ENCODE results near the gene EPN1. TPM values are rescaled to one million over a fixed set of nuclear protein-coding genes. Genes with fewer than 3 reads are reported as not detected.

The EPN1 gene
- total and polyA plus RNA-seq, 2 experiments from 2014 or later = 48.8 to 82.2 TPM

- Histone ChIP-seq H3K9me3 (ENCODE audit: low read depth) (no peaks in the 10 kb centered on the region), H4K20me1 (ENCODE audit: insufficient read depth) (0 out of 2 replicates have a peak, but pooled peaks cover 5% of the 10 kb centered on the region), H3K36me3 (ENCODE audit: low read depth) (peaks cover 14% of the 10 kb centered on the region; the same call in 1 of the 2 replicates), H3K9me2 (ENCODE audit: insufficient read depth) (no peaks in the 10 kb centered on the region), H3K79me2 (ENCODE audit: insufficient read depth) (peaks cover 100% of the 10 kb centered on the region), H3F3A (ENCODE audit: insufficient read depth) (peaks cover 14% of the 10 kb centered on the region), H2AFZ (no peak overlapping the region), H3K9ac (no peak overlapping the region), H3K27ac (no peak overlapping the region), H3K4me2 (ENCODE audit: unreplicated experiment) (no peak overlapping the region), H3K4me3 (no peak overlapping the region), H3K4me1 (ENCODE audit: insufficient read depth) (peaks cover 34% of the 10 kb centered on the region), H3K27me3 (replicated peaks; ENCODE audit: insufficient read depth) (no peaks in the 10 kb centered on the region)
- in situ Hi-C loops (cut with MboI) = no loop called here
- WGBS, 2 experiments (ENCODE audit: low coverage in 1 of 2, low lambda C conversion rate in 2 of 2, missing lambda C conversion rate in 2 of 2) = 84 to 86% methylated on average over 20 of the region's 20 CpGs
- no peak for DNase-seq
- TF ChIP-seq EZH2phosphoT487 (IDR thresholded peaks at IDR 0.05; ENCODE audit: insufficient read depth, low read depth) (no peak), EZH2 (IDR thresholded peaks at IDR 0.05; ENCODE audit: insufficient read depth, poor library complexity, severe bottlenecking) (no peak)
Measured at GRCh38 chr19:55680339-55681130, 5.5 kb downstream of the EPN1 start.

GRCh38 chr19:55681131-55682092, 6.4 kb downstream of the EPN1 start:
- Histone ChIP-seq H4K20me1 (ENCODE audit: insufficient read depth) (0 out of 2 replicates have a peak, but pooled peaks cover 5% of the 10 kb centered on the region), H3K79me2 (ENCODE audit: insufficient read depth) (peaks cover 100% of the 10 kb centered on the region), H3K9me2 (ENCODE audit: insufficient read depth) (no peaks in the 10 kb centered on the region), H3K27me3 (replicated peaks; ENCODE audit: insufficient read depth) (no peaks in the 10 kb centered on the region), H3K27ac (peak overlapping the region; percentile 27), H3K4me1 (ENCODE audit: insufficient read depth) (peaks cover 32% of the 10 kb centered on the region), H3K9ac (0 out of 2 replicates have a peak overlapping the region, but pooled peaks have one; percentile 5), H3F3A (ENCODE audit: insufficient read depth) (peaks cover 12% of the 10 kb centered on the region), H2AFZ (no peak overlapping the region), H3K36me3 (ENCODE audit: low read depth) (peaks cover 14% of the 10 kb centered on the region; the same call in 1 of the 2 replicates), H3K9me3 (ENCODE audit: low read depth) (no peaks in the 10 kb centered on the region), H3K4me3 (no peak overlapping the region), H3K4me2 (ENCODE audit: unreplicated experiment) (no peak overlapping the region)
- no peak for TF ChIP-seq EZH2 (IDR thresholded peaks at IDR 0.05; ENCODE audit: insufficient read depth, poor library complexity, severe bottlenecking)
- no peak for TF ChIP-seq EZH2phosphoT487 (IDR thresholded peaks at IDR 0.05; ENCODE audit: insufficient read depth, low read depth)
- in situ Hi-C loops (cut with MboI) = no loop called here
- DNase-seq = peak; percentile 60
- WGBS, 2 experiments (ENCODE audit: low coverage in 1 of 2, low lambda C conversion rate in 2 of 2, missing lambda C conversion rate in 2 of 2) = 94 to 96% methylated on average over 9 of the region's 9 CpGs

DNA sequence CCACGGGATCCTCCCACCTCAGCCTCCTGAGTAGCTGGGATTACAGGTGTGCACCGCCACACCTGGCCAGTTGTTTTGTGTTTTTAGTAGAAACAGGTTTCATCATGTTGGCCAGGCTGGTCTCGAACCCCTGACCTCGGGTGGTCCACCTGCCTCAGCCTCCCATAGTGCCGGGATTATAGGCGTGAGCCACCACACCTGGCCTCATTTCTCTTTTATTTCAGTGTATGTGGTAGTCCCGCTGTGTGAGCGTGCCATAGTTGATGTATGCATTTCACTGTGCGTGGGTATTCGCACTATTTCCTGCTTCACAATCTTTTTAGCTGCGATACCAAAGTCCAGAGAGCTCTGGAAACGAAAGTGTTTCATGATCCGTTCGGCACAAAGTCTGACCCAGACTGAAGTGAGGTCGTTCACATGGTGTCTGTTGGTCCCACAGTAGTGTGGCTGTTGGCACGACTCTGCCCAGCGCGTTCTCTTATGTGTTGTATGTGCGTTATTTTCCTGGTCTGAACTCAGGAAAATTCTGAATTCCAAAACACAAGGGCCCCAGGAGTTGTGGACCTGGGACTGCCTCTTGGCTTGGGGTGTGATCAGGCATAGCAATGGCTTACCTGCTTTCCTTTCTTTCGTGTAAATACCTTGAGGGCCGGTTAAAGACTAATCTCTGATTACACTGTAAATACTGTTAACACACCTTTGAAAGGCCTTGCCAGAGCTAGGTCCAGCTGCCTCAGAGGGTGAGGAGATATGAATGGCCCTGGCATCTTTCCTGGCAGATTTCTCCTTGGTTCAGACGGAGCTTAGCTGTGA, 8.6 kb downstream of the EPN1 start:
- H3K9me3 ChIP-seq (ENCODE audit: low read depth) = no peaks in the 10 kb centered on the region
- H3F3A ChIP-seq (ENCODE audit: insufficient read depth) = peaks cover 12% of the 10 kb centered on the region
- H3K9ac ChIP-seq = no peak overlapping the region
- peaks cover 12% of the 10 kb centered on the region; the same call in 1 of the 2 replicates for H3K36me3 ChIP-seq (ENCODE audit: low read depth)
- H3K9me2 ChIP-seq (ENCODE audit: insufficient read depth) = no peaks in the 10 kb centered on the region
- TF ChIP-seq EZH2phosphoT487 (IDR thresholded peaks at IDR 0.05; ENCODE audit: insufficient read depth, low read depth) (no peak), EZH2 (IDR thresholded peaks at IDR 0.05; ENCODE audit: insufficient read depth, poor library complexity, severe bottlenecking) (no peak)
- no peak overlapping the region for H3K4me2 ChIP-seq (ENCODE audit: unreplicated experiment)
- H3K4me3 ChIP-seq = no peak overlapping the region
- no peaks in the 10 kb centered on the region for H3K27me3 ChIP-seq (replicated peaks; ENCODE audit: insufficient read depth)
- no peak for DNase-seq
- H3K27ac ChIP-seq = no peak overlapping the region
- peaks cover 98% of the 10 kb centered on the region for H3K79me2 ChIP-seq (ENCODE audit: insufficient read depth)
- H2AFZ ChIP-seq = no peak overlapping the region
- in situ Hi-C loops (cut with MboI) = no loop called here
- peaks cover 17% of the 10 kb centered on the region for H3K4me1 ChIP-seq (ENCODE audit: insufficient read depth)
- 80 to 82% methylated on average over 22 of the region's 22 CpGs for WGBS, 2 experiments (ENCODE audit: low coverage in 1 of 2, low lambda C conversion rate in 2 of 2, missing lambda C conversion rate in 2 of 2)
- 0 out of 2 replicates have a peak, but pooled peaks cover 5% of the 10 kb centered on the region for H4K20me1 ChIP-seq (ENCODE audit: insufficient read depth)

All from GM23248 (cell line).